ENCODE measurements around the gene BCAT1.

Gene BCAT1, protein sequence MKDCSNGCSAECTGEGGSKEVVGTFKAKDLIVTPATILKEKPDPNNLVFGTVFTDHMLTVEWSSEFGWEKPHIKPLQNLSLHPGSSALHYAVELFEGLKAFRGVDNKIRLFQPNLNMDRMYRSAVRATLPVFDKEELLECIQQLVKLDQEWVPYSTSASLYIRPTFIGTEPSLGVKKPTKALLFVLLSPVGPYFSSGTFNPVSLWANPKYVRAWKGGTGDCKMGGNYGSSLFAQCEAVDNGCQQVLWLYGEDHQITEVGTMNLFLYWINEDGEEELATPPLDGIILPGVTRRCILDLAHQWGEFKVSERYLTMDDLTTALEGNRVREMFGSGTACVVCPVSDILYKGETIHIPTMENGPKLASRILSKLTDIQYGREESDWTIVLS

DNA sequence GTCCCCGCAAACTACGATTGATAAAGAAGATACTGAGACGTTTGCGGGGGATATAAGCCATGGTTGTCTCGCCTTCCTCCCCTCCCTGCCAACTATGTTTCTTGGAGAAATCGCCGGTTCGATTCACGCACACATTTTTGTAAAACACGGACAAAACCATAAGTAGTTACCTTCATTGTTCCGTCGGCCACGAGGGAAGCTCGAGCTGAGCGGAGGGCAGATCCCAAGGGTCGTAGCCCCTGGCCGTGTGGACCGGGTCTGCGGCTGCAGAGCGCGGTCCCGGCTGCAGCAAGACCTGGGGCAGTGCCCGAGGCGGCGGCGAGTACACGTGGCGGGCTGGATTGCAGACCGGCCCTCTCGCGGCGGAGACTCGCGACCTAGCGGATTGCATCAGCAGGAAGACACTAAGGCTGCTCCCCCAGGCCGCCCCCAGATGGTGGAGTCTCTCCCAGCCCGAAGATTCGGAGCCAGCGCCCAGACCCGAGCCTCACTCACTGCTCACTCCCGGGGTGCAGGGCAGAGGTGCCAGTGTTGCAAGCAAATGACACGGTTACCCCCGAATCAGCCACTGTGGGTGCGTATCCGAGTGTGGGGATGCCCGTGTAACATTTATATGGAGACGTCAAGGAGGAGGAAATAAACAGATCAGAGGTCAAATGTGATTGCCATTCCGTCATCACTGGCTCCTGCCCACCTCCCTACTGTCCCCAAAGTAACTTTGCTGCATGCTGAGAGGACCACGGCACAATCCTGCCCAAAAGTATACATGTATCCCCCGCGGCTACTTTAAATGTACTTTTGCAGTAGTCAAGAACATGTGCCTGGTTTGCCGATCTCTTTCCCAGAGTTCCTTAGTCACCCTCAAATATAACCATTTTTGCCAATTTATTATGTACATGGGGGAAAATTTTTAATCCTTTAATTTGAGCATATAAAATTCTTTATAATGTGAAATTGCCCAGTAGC, at the start of gene BCAT1:
TSS of gene BCAT1 (minus strand) at position 345 of the 966 bp plus-strand sequence. CDS start at position 176, 169 bp downstream.
- peak within 1 kb of the TSS; percentile 100 for H3K9ac ChIP-seq (ENCODE audit: low read depth, low read length)
- H3K36me3 ChIP-seq (ENCODE audit: control insufficient read depth, insufficient read depth, low read length): peaks cover 14% of the 10 kb centered on the region
- H3K4me1 ChIP-seq (ENCODE audit: control insufficient read depth, insufficient read depth, low read length): peaks cover 44% of the 10 kb centered on the region
- H3K9me3 ChIP-seq (ENCODE audit: control insufficient read depth, insufficient read depth, low read length): no peaks in the 10 kb centered on the region
- H3K4me3 ChIP-seq (ENCODE audit: low read depth, low read length): peak within 1 kb of the TSS; percentile 100
- no peaks in the 10 kb centered on the region for H3K27me3 ChIP-seq (ENCODE audit: control insufficient read depth, insufficient read depth, low read length)
- H3K27ac ChIP-seq (ENCODE audit: low read depth, low read length): peak within 1 kb of the TSS; percentile 99

DNA sequence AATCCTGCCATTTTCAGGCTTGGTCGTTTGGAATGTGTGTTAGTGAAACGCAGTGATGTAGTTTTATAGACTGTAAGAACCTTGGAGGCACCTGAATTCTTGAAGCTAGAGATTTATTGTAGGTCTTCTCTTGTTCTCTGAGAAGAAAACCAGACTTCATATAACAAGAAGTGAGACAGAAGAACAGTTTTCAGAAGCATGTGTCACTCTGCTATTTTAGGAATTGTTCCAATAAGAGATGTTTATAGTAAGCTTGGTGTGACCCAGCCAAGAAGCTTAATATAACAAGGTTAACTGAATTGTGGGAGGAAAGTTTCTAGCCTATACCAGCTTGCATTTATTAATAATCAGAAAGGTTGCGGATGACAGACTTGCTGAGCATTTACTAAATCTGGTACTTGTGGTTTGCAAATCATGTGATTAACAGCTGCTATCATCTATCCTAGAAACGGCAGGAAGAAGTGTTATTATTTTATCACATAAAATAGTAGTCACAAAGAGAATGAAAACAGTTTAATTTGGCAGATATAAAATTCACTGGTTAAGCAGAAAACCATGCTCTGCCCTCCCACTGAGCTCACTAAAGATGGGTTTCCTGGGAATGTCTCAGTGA, 49.2 kb upstream of the BCAT1 start:
- H3K27ac ChIP-seq (ENCODE audit: low read depth, low read length): no peak overlapping the region
- no peaks in the 10 kb centered on the region for H3K9me3 ChIP-seq (ENCODE audit: control insufficient read depth, insufficient read depth, low read length)
- no peak overlapping the region for H3K9ac ChIP-seq (ENCODE audit: low read depth, low read length)
- no peak overlapping the region for H3K4me3 ChIP-seq (ENCODE audit: low read depth, low read length)
- no peaks in the 10 kb centered on the region for H3K36me3 ChIP-seq (ENCODE audit: control insufficient read depth, insufficient read depth, low read length)
- H3K27me3 ChIP-seq (ENCODE audit: control insufficient read depth, insufficient read depth, low read length): no peaks in the 10 kb centered on the region
- no peaks in the 10 kb centered on the region for H3K4me1 ChIP-seq (ENCODE audit: control insufficient read depth, insufficient read depth, low read length)

DNA sequence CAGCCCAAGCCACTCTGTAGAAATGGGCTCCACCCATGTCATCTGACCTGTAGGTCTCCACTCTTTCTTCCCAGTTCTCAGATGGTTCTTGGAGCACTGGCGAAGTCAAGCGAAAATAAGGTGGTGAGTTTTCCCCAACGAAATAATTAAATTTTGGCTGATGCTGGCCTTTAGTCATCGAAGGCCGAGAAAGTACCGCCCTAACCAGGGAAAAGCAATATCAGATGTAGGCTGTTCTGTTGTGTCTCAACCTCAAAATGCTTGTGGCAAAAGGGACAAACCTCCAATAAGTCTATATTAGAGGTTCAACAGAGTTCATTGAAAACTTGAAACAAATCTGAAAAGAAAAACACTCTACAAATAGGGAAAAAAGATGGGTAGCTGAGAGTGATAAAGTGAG, 48.6 kb upstream of the BCAT1 start:
- H3K9ac ChIP-seq (ENCODE audit: low read depth, low read length): no peak overlapping the region
- no peak overlapping the region for H3K27ac ChIP-seq (ENCODE audit: low read depth, low read length)
- no peaks in the 10 kb centered on the region for H3K27me3 ChIP-seq (ENCODE audit: control insufficient read depth, insufficient read depth, low read length)
- H3K4me3 ChIP-seq (ENCODE audit: low read depth, low read length): no peak overlapping the region
- H3K9me3 ChIP-seq (ENCODE audit: control insufficient read depth, insufficient read depth, low read length): no peaks in the 10 kb centered on the region
- no peaks in the 10 kb centered on the region for H3K4me1 ChIP-seq (ENCODE audit: control insufficient read depth, insufficient read depth, low read length)
- H3K36me3 ChIP-seq (ENCODE audit: control insufficient read depth, insufficient read depth, low read length): no peaks in the 10 kb centered on the region

DNA sequence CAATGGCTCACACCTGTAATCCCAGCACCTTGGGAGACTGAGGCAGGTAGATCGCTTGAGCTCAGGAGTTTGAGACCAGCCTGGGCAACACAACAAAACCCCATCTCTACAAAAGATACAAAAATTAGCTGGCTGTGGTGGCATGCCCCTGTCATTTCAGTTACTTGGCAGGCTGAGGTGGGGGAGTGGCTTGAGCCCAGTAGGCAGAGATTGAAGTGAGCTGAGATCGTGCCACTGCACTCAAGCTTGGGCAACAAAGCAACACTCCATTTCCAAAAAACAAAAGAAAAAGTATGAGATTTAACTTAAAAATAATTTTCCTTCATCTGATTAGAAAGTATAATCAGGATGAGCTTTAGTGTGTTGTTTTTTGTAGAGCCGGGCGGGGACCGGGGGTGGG, 47.9 kb upstream of the BCAT1 start:
- Histone ChIP-seq H3K4me1 (ENCODE audit: control insufficient read depth, insufficient read depth, low read length) (no peaks in the 10 kb centered on the region), H3K9me3 (ENCODE audit: control insufficient read depth, insufficient read depth, low read length) (no peaks in the 10 kb centered on the region), H3K4me3 (ENCODE audit: low read depth, low read length) (no peak overlapping the region), H3K27me3 (ENCODE audit: control insufficient read depth, insufficient read depth, low read length) (no peaks in the 10 kb centered on the region), H3K27ac (ENCODE audit: low read depth, low read length) (no peak overlapping the region), H3K9ac (ENCODE audit: low read depth, low read length) (no peak overlapping the region), H3K36me3 (ENCODE audit: control insufficient read depth, insufficient read depth, low read length) (no peaks in the 10 kb centered on the region)

DNA sequence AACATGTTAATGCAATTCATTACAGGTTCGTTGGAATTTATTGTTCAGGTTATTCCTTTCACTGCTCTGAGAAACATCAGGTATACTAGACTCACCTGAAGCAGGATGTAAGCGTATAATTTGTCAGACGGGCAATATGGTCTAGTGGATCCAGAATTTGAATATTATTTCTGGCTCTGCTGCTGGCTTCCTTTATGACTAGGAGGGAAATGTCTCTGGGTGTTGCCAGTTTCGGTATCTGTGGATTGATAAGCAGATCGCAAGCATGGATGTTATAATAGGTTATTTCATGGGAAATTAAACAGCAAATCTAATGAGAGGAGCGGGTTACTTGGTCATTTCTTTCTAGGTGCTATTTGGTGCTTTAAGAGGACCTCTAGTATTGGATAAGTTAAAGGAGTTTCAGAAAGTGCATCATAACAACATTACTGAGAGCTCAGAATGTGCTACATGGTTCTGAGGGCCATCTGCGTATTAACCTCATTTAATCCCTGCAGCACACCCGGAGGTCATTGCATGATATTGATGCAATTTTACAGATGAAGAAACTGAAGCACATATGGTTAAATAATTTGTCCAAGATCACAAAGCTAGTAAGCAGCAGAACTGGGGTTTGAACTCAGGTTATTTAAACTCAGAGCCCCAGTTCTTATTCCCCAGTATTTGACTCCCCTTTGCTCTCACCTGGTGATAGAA, 47.3 kb upstream of the BCAT1 start:
- Histone ChIP-seq H3K9ac (ENCODE audit: low read depth, low read length) (no peak overlapping the region), H3K4me3 (ENCODE audit: low read depth, low read length) (no peak overlapping the region), H3K27me3 (ENCODE audit: control insufficient read depth, insufficient read depth, low read length) (no peaks in the 10 kb centered on the region), H3K36me3 (ENCODE audit: control insufficient read depth, insufficient read depth, low read length) (no peaks in the 10 kb centered on the region), H3K4me1 (ENCODE audit: control insufficient read depth, insufficient read depth, low read length) (no peaks in the 10 kb centered on the region), H3K27ac (ENCODE audit: low read depth, low read length) (no peak overlapping the region), H3K9me3 (ENCODE audit: control insufficient read depth, insufficient read depth, low read length) (no peaks in the 10 kb centered on the region)

DNA sequence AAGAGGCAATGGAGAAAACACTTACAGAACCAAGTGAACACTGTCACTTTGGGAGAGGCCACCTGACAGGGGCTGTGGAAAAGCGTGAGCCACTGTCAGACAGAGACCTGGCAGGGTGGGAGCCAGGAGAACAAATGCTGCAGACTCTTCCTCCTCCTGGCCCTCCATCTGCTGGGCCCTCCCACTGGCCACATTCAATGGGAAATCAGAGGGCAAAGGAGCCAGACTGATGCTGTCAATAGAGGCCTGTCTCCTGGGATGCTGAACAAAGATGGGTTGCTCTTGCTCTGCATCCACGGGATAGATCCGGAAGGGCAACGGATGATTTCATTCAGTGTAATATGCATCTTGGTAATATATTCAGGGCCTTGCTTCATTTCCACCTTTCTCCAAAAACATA, 44.9 kb upstream of the BCAT1 start:
- H3K4me1 ChIP-seq (ENCODE audit: control insufficient read depth, insufficient read depth, low read length): no peaks in the 10 kb centered on the region
- H3K9me3 ChIP-seq (ENCODE audit: control insufficient read depth, insufficient read depth, low read length): no peaks in the 10 kb centered on the region
- H3K27ac ChIP-seq (ENCODE audit: low read depth, low read length): no peak overlapping the region
- no peak overlapping the region for H3K9ac ChIP-seq (ENCODE audit: low read depth, low read length)
- H3K36me3 ChIP-seq (ENCODE audit: control insufficient read depth, insufficient read depth, low read length): no peaks in the 10 kb centered on the region
- no peak overlapping the region for H3K4me3 ChIP-seq (ENCODE audit: low read depth, low read length)
- H3K27me3 ChIP-seq (ENCODE audit: control insufficient read depth, insufficient read depth, low read length): no peaks in the 10 kb centered on the region

DNA sequence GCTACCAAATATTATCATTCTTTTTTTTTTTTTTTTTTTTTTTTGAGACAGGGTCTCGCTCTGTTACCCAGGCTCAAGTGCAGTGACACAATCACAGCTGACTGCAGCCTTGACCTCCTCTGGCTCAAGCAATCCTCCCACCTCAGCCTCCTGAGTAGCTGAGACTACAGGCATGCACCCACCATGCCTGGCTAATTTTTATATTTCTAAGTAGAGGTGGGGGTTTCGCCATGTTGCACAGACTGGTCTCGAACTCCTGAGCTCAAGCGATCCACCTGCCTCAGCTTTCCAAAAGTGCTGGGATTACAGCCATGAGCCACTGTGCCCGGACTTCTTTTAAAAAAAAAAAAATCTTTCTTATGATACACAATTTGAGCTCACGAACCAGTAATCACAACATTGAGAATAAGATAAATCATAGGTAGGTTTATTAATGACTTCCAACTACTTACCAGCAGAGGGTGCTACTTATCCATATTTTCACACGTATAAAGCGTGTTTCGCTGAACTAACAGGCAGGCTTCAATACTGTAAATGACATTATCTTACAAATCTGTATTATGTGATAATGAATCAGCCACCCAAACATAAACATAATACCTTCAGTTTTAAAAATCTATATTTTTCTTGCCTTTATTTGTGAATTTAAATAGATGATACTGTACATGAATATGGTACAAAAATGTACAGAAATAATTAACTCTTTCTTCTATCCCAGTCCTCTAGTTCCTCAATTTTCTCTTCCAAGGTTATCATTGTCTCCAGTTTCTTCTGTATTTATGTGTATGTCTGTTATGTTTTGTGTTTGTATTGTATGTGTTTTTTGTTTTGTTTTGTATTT, 42.5 kb upstream of the BCAT1 start:
- no peaks in the 10 kb centered on the region for H3K9me3 ChIP-seq (ENCODE audit: control insufficient read depth, insufficient read depth, low read length)
- H3K27me3 ChIP-seq (ENCODE audit: control insufficient read depth, insufficient read depth, low read length): no peaks in the 10 kb centered on the region
- H3K27ac ChIP-seq (ENCODE audit: low read depth, low read length): no peak overlapping the region
- H3K36me3 ChIP-seq (ENCODE audit: control insufficient read depth, insufficient read depth, low read length): no peaks in the 10 kb centered on the region
- H3K4me3 ChIP-seq (ENCODE audit: low read depth, low read length): no peak overlapping the region
- H3K4me1 ChIP-seq (ENCODE audit: control insufficient read depth, insufficient read depth, low read length): no peaks in the 10 kb centered on the region
- no peak overlapping the region for H3K9ac ChIP-seq (ENCODE audit: low read depth, low read length)

- Histone ChIP-seq H3K9ac (ENCODE audit: low read depth, low read length) (no peak overlapping the region), H3K4me1 (ENCODE audit: control insufficient read depth, insufficient read depth, low read length) (no peaks in the 10 kb centered on the region), H3K27ac (ENCODE audit: low read depth, low read length) (no peak overlapping the region), H3K9me3 (ENCODE audit: control insufficient read depth, insufficient read depth, low read length) (peaks cover 3% of the 10 kb centered on the region; the same call in 1 of the 2 replicates), H3K4me3 (ENCODE audit: low read depth, low read length) (no peak overlapping the region), H3K36me3 (ENCODE audit: control insufficient read depth, insufficient read depth, low read length) (no peaks in the 10 kb centered on the region), H3K27me3 (ENCODE audit: control insufficient read depth, insufficient read depth, low read length) (no peaks in the 10 kb centered on the region)
Measured at GRCh38 chr12:24989216-24989615, 40.3 kb upstream of the BCAT1 start.

GRCh38 chr12:24982250-24982649, 33.3 kb upstream of the BCAT1 start:
- Histone ChIP-seq H3K27me3 (ENCODE audit: control insufficient read depth, insufficient read depth, low read length) (no peaks in the 10 kb centered on the region), H3K36me3 (ENCODE audit: control insufficient read depth, insufficient read depth, low read length) (no peaks in the 10 kb centered on the region), H3K9me3 (ENCODE audit: control insufficient read depth, insufficient read depth, low read length) (peaks cover 4% of the 10 kb centered on the region; the same call in 1 of the 2 replicates), H3K4me1 (ENCODE audit: control insufficient read depth, insufficient read depth, low read length) (no peaks in the 10 kb centered on the region), H3K27ac (ENCODE audit: low read depth, low read length) (no peak overlapping the region), H3K9ac (ENCODE audit: low read depth, low read length) (no peak overlapping the region), H3K4me3 (ENCODE audit: low read depth, low read length) (no peak overlapping the region)
